ENCODE measurements around the gene CTRB2. TPM values are rescaled to one million over a fixed set of nuclear protein-coding genes. Genes with fewer than 3 reads are reported as not detected.

CTRB2 gene
- total RNA-seq = not detected in 2 replicates

GRCh38 chr16:75206749-75207451 lies at the start of gene CTRB2:
Gene CTRB2, minus strand, starts transcription at chr16:75207161. Its CDS starts 20 bp downstream, at chr16:75207141.
- peak; percentile 60 for FAIRE-seq
- H3K27me3 ChIP-seq (ENCODE audit: control insufficient read depth, insufficient read depth, low read length) = no peaks in the 10 kb centered on the region
- no peak within 1 kb of the TSS for H3K4me3 ChIP-seq (ENCODE audit: low read depth, low read length)
- no peaks in the 10 kb centered on the region for H3K36me3 ChIP-seq (ENCODE audit: control insufficient read depth, insufficient read depth, low read length)
- TF ChIP-seq CTCF (IDR thresholded peaks at IDR 0.05; ENCODE audit: insufficient read depth, low read length, severe bottlenecking) = no peak
- no peak for DNase-seq (ENCODE audit: low read depth)

- Histone ChIP-seq H3K4me3 (ENCODE audit: low read depth, low read length) (no peak overlapping the region), H3K27me3 (ENCODE audit: control insufficient read depth, insufficient read depth, low read length) (no peaks in the 10 kb centered on the region), H3K36me3 (ENCODE audit: control insufficient read depth, insufficient read depth, low read length) (peaks cover under 1% of the 10 kb centered on the region)
- no peak for TF ChIP-seq CTCF (IDR thresholded peaks at IDR 0.05; ENCODE audit: insufficient read depth, low read length, severe bottlenecking)
- FAIRE-seq (no peak), DNase-seq (ENCODE audit: low read depth) (no peak)
Observed at GRCh38 chr16:75256059-75256571, 49.2 kb upstream of the CTRB2 start.

GRCh38 chr16:75254359-75254837 lies 47.4 kb upstream of the CTRB2 start:
- peak; percentile 78 for DNase-seq (ENCODE audit: low read depth)
- no peak for TF ChIP-seq CTCF (IDR thresholded peaks at IDR 0.05; ENCODE audit: insufficient read depth, low read length, severe bottlenecking)
- FAIRE-seq = peak; percentile 93

GRCh38 chr16:75252946-75253911 lies 46.3 kb upstream of the CTRB2 start:
- no peak for DNase-seq (ENCODE audit: low read depth)
- H3K4me3 ChIP-seq (ENCODE audit: low read depth, low read length) = no peak overlapping the region
- no peaks in the 10 kb centered on the region for H3K27me3 ChIP-seq (ENCODE audit: control insufficient read depth, insufficient read depth, low read length)
- no peak for FAIRE-seq
- TF ChIP-seq CTCF (IDR thresholded peaks at IDR 0.05; ENCODE audit: insufficient read depth, low read length, severe bottlenecking) = no peak
- peaks cover 3% of the 10 kb centered on the region for H3K36me3 ChIP-seq (ENCODE audit: control insufficient read depth, insufficient read depth, low read length)

More at GRCh38 chr16:75254359-75254837, 47.4 kb upstream of the CTRB2 start:
- Histone ChIP-seq H3K4me3 (ENCODE audit: low read depth, low read length) (no peak overlapping the region), H3K27me3 (ENCODE audit: control insufficient read depth, insufficient read depth, low read length) (no peaks in the 10 kb centered on the region), H3K36me3 (ENCODE audit: control insufficient read depth, insufficient read depth, low read length) (no peaks in the 10 kb centered on the region)

- FAIRE-seq (no peak), DNase-seq (ENCODE audit: low read depth) (no peak)
- no peak for TF ChIP-seq CTCF (IDR thresholded peaks at IDR 0.05; ENCODE audit: insufficient read depth, low read length, severe bottlenecking)
- H3K36me3 ChIP-seq (ENCODE audit: control insufficient read depth, insufficient read depth, low read length) = peaks cover 3% of the 10 kb centered on the region
- no peaks in the 10 kb centered on the region for H3K27me3 ChIP-seq (ENCODE audit: control insufficient read depth, insufficient read depth, low read length)
- no peak overlapping the region for H3K4me3 ChIP-seq (ENCODE audit: low read depth, low read length)
Observed at GRCh38 chr16:75252049-75252864, 45.3 kb upstream of the CTRB2 start.

Measured in bronchial epithelial cell (primary cell).